ENCODE measurements around the gene SREBF1. TPM values are rescaled to one million over a fixed set of nuclear protein-coding genes. Genes with fewer than 3 reads are reported as not detected.

Gene SREBF1
- total and polyA plus RNA-seq, 2 of the 4 experiments (the other 2 are of a cell fraction) = 3.4 to 20.4 TPM

- H4K8ac ChIP-seq (ENCODE audit: low read depth in 2 of 2, low read length in 2 of 2) = peak overlapping the region; percentile 97 to 98
- H4K20me1 ChIP-seq (ENCODE audit: insufficient read depth, low read length) = peaks cover 9% of the 10 kb centered on the region; the same call in 1 of the 2 replicates
- peaks cover 9 to 40% of the 10 kb centered on the region in 2 experiments; a peak in 3 of 4 replicates for H3K79me1 ChIP-seq (ENCODE audit: low read depth in 1 of 2, low read length in 2 of 2)
- peak overlapping the region; percentile 98 for H3K4ac ChIP-seq (ENCODE audit: low read depth, low read length)
- H3K4me2 ChIP-seq (ENCODE audit: low read depth, low read length) = peak overlapping the region; percentile 85
- H3K9me1 ChIP-seq (ENCODE audit: insufficient read depth, low read length) = peaks cover 26% of the 10 kb centered on the region
- H3K18ac ChIP-seq (ENCODE audit: low read depth, low read length) = peak overlapping the region; percentile 87
- POLR2A ChIA-PET (ENCODE audit: unreplicated experiment) = no interaction called here
- 5% methylated on average over 21 of the region's 71 CpGs; no CpG with 5 or more reads in 1 of the 2 experiments for WGBS, 2 experiments (ENCODE audit: extremely low coverage in 2 of 2, insufficient read length in 1 of 2)
- peak overlapping the region; percentile 97 for H3K23ac ChIP-seq (ENCODE audit: low read depth, low read length)
- peak overlapping the region; percentile 92 for H2BK120ac ChIP-seq (ENCODE audit: low read depth, low read length)
- dilution Hi-C loops (cut with HindIII; ENCODE audit: low sequenced_read_pairs, unreplicated experiment) = no loop called here
- H3K27me3 ChIP-seq (ENCODE audit: control insufficient read depth, insufficient read depth, low read length) = no peaks in the 10 kb centered on the region
- H2BK5ac ChIP-seq (ENCODE audit: low read depth, low read length, poor library complexity, severe bottlenecking) = peak overlapping the region; percentile 93
- H3K4me1 ChIP-seq (ENCODE audit: control insufficient read depth, insufficient read depth, low read length) = peaks cover 39% of the 10 kb centered on the region
- H2AK5ac ChIP-seq (ENCODE audit: low read depth, low read length) = peak overlapping the region; percentile 99
- H3K27ac ChIP-seq (ENCODE audit: insufficient read depth, low read length) = peak overlapping the region; percentile 84
- peak overlapping the region; percentile 80 for H3K9ac ChIP-seq (ENCODE audit: low read depth, low read length)
- peak overlapping the region; percentile 73; the same call in 1 of the 2 replicates for H3K56ac ChIP-seq (ENCODE audit: extremely low read depth, insufficient read depth, low read length)
- H4K5ac ChIP-seq (ENCODE audit: low read depth, low read length) = peak overlapping the region; percentile 87
- H3K14ac ChIP-seq (replicated peaks; ENCODE audit: low read depth, low read length) = peak overlapping the region; percentile 89
- peak overlapping the region; percentile 44 for H3K4me3 ChIP-seq (ENCODE audit: insufficient read depth, low read depth, low read length)
- DNase-seq (peak; percentile 78), ATAC-seq (ENCODE audit: low read depth) (peak; percentile 62)
- H3K9me3 ChIP-seq (ENCODE audit: control insufficient read depth, insufficient read depth, low read length) = no peaks in the 10 kb centered on the region
- BruUV-seq (replicated peaks) = no TSS peak
- CTCF ChIA-PET = no interaction called here
- peak overlapping the region; percentile 76; the same call in 1 of the 2 replicates for H2BK20ac ChIP-seq (ENCODE audit: low read depth, low read length)
- H2BK15ac ChIP-seq (ENCODE audit: low read depth, low read length) = peak overlapping the region; percentile 94; the same call in 2 of the 3 replicates
- H3K36me3 ChIP-seq (ENCODE audit: control insufficient read depth, insufficient read depth, low read length) = 0 out of 2 replicates have a peak, but pooled peaks cover under 1% of the 10 kb centered on the region
- H2AK9ac ChIP-seq (replicated peaks; ENCODE audit: low read depth, low read length, poor library complexity) = peak overlapping the region; percentile 99
- in situ Hi-C loops (cut with MboI; ENCODE audit: low sequenced_read_pairs) = no loop called here
- intact Hi-C loops (cut with micrococcal nuclease) = no loop called here
- peak overlapping the region; percentile 92 for H4K91ac ChIP-seq (ENCODE audit: insufficient read depth, low read depth, low read length)
- peak overlapping the region; percentile 96 for H2AFZ ChIP-seq (replicated peaks; ENCODE audit: low read length, poor library complexity)
- TF ChIP-seq, protein P1, sequence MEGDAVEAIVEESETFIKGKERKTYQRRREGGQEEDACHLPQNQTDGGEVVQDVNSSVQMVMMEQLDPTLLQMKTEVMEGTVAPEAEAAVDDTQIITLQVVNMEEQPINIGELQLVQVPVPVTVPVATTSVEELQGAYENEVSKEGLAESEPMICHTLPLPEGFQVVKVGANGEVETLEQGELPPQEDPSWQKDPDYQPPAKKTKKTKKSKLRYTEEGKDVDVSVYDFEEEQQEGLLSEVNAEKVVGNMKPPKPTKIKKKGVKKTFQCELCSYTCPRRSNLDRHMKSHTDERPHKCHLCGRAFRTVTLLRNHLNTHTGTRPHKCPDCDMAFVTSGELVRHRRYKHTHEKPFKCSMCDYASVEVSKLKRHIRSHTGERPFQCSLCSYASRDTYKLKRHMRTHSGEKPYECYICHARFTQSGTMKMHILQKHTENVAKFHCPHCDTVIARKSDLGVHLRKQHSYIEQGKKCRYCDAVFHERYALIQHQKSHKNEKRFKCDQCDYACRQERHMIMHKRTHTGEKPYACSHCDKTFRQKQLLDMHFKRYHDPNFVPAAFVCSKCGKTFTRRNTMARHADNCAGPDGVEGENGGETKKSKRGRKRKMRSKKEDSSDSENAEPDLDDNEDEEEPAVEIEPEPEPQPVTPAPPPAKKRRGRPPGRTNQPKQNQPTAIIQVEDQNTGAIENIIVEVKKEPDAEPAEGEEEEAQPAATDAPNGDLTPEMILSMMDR (conservative IDR thresholded peaks at IDR 0.05; ENCODE audit: low read depth, low read length) = no peak
- TF ChIP-seq NFE2L2 (IDR thresholded peaks at IDR 0.05; ENCODE audit: low read depth, low read length) (no peak), POLR2A (IDR thresholded peaks at IDR 0.05; ENCODE audit: low read depth, low read length) (peak; percentile 85; the same call in 1 of the 2 replicates), USF2 (IDR thresholded peaks at IDR 0.05; ENCODE audit: low read depth, low read length) (peak; percentile 83), SMC3 (IDR thresholded peaks at IDR 0.05; ENCODE audit: low read depth, low read length) (no peak), CEBPB (IDR thresholded peaks at IDR 0.05; ENCODE audit: low read depth, low read length) (no peak), MAZ (IDR thresholded peaks at IDR 0.05; ENCODE audit: borderline replicate concordance, low read depth, low read length) (peak; percentile 53; the same call in 1 of the 2 replicates), BHLHE40 (IDR thresholded peaks at IDR 0.05; ENCODE audit: low read depth, low read length) (peak; percentile 46), MAFK (IDR thresholded peaks at IDR 0.05; ENCODE audit: low read depth, low read length) (no peak), MXI1 (IDR thresholded peaks at IDR 0.05; ENCODE audit: borderline replicate concordance, low read depth, low read length) (no peak), FOS (IDR thresholded peaks at IDR 0.05; ENCODE audit: low read depth, low read length) (no peak), RFX5 (IDR thresholded peaks at IDR 0.05; ENCODE audit: low read depth, low read length) (no peak)
- TF ChIP-seq, protein P2, sequence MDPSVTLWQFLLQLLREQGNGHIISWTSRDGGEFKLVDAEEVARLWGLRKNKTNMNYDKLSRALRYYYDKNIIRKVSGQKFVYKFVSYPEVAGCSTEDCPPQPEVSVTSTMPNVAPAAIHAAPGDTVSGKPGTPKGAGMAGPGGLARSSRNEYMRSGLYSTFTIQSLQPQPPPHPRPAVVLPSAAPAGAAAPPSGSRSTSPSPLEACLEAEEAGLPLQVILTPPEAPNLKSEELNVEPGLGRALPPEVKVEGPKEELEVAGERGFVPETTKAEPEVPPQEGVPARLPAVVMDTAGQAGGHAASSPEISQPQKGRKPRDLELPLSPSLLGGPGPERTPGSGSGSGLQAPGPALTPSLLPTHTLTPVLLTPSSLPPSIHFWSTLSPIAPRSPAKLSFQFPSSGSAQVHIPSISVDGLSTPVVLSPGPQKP (IDR thresholded peaks at IDR 0.05; ENCODE audit: borderline replicate concordance, low read depth, low read length) = no peak
These were observed 3.3 kb upstream of the SREBF1 start for GRCh38 chr17:17839791-17840707.

Measured in IMR-90 (cell line).